ENCODE results near the gene PCCA.
A peak's percentile ranks its signal among the peaks of the same experiment; 100 is the strongest.
"Not testable (repeated sequence)": the region's sequence is repeated elsewhere in the genome, so short reads cannot be mapped to it uniquely, and the experiment has no call there.

The PCCA gene

DNA sequence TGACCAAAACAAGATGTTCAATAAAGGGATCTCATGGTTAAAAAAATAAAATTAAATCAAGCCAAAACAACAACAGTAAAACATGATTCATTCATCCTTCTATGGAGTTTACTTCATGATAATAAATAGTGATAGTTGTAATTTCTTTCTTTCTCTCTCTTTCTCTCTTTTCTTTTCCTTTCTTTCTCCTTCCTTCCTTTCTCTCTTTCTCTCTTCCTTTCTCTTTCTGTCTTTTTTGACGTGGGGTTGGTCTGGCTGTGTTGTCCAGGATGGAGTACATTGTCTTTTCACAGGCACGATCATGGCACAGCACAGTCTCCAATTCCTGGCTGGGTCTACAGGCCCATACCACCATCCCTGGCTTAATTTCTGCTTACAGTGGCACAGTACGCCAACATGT is 29.1 kb upstream of the PCCA start:
- no peak overlapping the region for H3K4me3 ChIP-seq (ENCODE audit: control insufficient read depth, low read depth, low read length)
- no peak for DNase-seq (ENCODE audit: low read depth)
- TF ChIP-seq CTCF (conservative IDR thresholded peaks at IDR 0.05; ENCODE audit: control insufficient read depth, insufficient read depth, low read depth, low read length): no peak

DNA sequence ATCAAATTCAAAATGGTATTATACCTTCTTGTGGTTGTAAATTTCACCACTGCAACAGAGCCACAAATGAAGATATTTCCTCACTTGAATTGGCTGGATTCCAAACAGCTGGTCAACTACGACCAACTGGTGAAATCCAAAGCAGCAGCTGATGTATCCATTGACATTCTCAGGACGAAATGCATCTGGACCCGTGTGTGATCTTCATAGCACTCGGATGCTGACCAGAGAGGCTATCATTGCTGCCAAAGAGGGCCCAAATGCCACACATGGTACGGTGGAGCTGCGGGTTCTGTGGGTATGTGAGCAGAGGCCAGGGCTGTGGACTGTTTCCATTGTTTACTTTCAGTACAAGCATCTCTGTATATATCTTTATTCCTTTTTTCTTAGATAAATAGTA is 25.6 kb upstream of the PCCA start:
- H3K4me3 ChIP-seq (ENCODE audit: control insufficient read depth, low read depth, low read length): no peak overlapping the region
- DNase-seq (ENCODE audit: low read depth): peak; percentile 35
- no peak for TF ChIP-seq CTCF (conservative IDR thresholded peaks at IDR 0.05; ENCODE audit: control insufficient read depth, insufficient read depth, low read depth, low read length)

DNA sequence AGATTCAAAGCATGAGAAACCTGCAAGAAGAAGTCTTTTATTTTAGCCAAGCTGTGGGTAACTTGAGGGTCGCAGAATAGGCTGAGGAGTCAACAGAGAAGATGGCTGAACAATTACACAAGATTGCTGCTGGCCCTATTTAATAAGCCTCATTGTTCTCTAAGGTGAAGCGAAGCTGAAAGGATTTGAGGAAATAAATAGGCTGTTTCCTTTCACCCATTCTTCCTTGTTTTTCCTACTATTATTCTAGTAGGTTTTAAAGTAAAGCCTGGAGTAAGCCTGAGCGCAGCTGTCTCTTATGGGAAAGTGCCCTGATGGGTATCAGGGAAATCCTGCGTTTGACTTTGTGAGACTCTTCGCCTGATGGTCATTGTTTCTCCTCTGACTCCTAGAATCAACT is 25.0 kb upstream of the PCCA start:
- H3K4me3 ChIP-seq (ENCODE audit: control insufficient read depth, low read depth, low read length): no peak overlapping the region
- no peak for DNase-seq (ENCODE audit: low read depth)
- TF ChIP-seq CTCF (conservative IDR thresholded peaks at IDR 0.05; ENCODE audit: control insufficient read depth, insufficient read depth, low read depth, low read length): no peak

GRCh38 chr13:100068133-100068931 is 20.6 kb upstream of the PCCA start:
- no peak for TF ChIP-seq CTCF (conservative IDR thresholded peaks at IDR 0.05; ENCODE audit: control insufficient read depth, insufficient read depth, low read depth, low read length)

DNA sequence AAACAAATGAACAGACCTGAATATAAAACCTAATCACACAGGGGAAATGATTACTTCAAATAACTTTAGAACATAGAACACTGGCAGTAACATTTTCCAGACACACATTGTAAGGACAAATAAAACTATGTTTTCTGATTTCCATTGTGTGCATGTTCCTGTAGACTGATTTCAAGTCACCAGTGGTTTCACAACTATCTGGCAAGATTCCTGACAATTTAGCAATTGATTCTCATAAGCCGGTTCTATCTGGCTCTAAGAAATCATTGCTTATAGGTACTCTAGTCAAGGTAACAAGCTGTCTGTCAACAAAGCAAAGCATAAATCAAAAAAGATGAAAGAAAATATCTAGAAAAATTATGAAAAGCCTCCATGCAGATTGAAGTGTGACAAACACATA is 19.6 kb upstream of the PCCA start:
- DNase-seq (ENCODE audit: low read depth): peak; percentile 74
- TF ChIP-seq CTCF (conservative IDR thresholded peaks at IDR 0.05; ENCODE audit: control insufficient read depth, insufficient read depth, low read depth, low read length): no peak
- no peak overlapping the region for H3K4me3 ChIP-seq (ENCODE audit: control insufficient read depth, low read depth, low read length)

More at GRCh38 chr13:100068133-100068931, 20.6 kb upstream of the PCCA start:
- DNase-seq (ENCODE audit: low read depth): no peak
- H3K4me3 ChIP-seq (ENCODE audit: control insufficient read depth, low read depth, low read length): no peak overlapping the region

DNA sequence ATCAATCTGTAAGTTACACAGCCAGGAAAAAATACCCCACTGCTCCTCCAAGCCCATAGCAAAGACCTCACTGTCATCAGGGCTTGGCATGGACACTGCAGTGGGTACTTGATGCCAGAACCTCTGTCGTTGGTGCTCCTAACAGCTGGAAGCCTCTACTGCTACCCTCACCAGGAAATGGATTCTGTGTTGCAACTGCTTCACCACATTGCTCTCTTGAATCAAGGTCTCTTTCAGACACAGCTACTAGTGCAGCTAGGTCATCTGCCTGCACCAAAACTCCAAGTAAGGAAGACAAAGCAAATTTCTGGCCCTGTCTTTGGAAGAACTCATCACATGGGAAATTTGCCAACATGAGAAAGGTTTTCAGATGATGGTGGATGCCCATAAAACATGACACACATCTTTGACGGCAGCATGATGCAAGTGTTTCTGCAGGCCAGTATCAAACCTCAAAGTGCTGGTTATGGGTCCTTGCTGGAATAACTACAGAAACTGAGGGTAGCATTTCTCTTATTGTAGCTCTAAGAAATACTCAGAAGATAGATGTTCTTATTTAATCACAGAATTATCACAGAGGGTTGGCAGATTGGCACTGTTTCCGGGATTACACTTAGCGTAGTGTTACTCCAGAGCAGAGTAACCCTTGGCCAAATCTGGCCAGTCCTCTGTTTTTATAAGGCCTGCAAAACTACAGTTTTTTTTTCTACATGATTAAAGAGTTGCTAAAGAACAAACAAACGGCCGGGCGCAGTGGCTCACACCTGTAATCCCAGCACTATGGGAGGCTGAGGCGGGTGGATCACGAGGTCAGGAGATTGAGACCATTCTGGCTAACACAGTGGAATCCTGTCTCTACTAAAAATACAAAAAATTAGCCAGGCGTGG is 12.9 kb upstream of the PCCA start:
- TF ChIP-seq CTCF (conservative IDR thresholded peaks at IDR 0.05; ENCODE audit: control insufficient read depth, insufficient read depth, low read depth, low read length): no peak
- peak; percentile 76 for DNase-seq (ENCODE audit: low read depth)
- H3K4me3 ChIP-seq (ENCODE audit: control insufficient read depth, low read depth, low read length): no peak overlapping the region

GRCh38 chr13:100079003-100079402 is 9.9 kb upstream of the PCCA start:
- not testable (repeated sequence) for H3K4me3 ChIP-seq (ENCODE audit: control insufficient read depth, low read depth, low read length); DNase-seq (ENCODE audit: low read depth)

DNA sequence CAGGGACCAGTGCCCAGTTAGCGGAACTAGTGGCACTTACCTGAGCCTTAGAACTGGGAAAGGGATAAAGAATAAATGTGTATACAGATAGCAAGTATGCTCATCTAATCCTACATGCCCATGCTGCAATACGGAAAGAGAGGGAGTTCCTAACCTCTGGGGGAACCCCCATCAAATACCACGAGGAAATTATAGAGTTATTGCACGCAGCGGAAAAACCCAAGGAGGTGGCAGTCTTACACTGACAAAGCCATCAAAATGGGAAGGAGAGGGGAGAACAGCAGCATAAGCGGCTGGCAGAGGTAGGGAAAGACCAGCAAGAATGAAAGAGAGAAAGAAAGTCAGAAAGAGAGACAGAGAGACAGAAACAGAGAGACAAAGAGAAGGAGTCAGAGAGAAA is 5.5 kb upstream of the PCCA start:
- H3K4me3 ChIP-seq (ENCODE audit: control insufficient read depth, low read depth, low read length); DNase-seq (ENCODE audit: low read depth): not testable (repeated sequence)

Measured in fibroblast of mammary gland (primary cell).